ENCODE data around the gene ADAMTS16. TPM values are rescaled to one million over a fixed set of nuclear protein-coding genes. Genes with fewer than 3 reads are reported as not detected.

Gene ADAMTS16
- total RNA-seq, 1 donor from 2014 or later = 4.1 TPM

- no peak for TF ChIP-seq EZH2phosphoT487 (IDR thresholded peaks at IDR 0.05)
- no peak for TF ChIP-seq CTCF (IDR thresholded peaks at IDR 0.05)
- no peak for TF ChIP-seq EZH2 (IDR thresholded peaks at IDR 0.05)
- H3K27me3 Mint-ChIP-seq (ENCODE audit: insufficient read depth, low read depth) = peaks cover 2% of the 10 kb centered on the region
- Histone ChIP-seq H3K4me1 (no peaks in the 10 kb centered on the region), H3K79me2 (ENCODE audit: low read depth) (no peaks in the 10 kb centered on the region), H3K4me2 (no peak overlapping the region), H3K36me3 (no peaks in the 10 kb centered on the region), H2AFZ (replicated peaks) (no peak overlapping the region), H3K27ac (no peak overlapping the region), H3K4me3 (no peak overlapping the region), H4K20me1 (ENCODE audit: low read depth) (no peaks in the 10 kb centered on the region), H3K9me3 (ENCODE audit: low read depth) (no peaks in the 10 kb centered on the region), H3K27me3 (no peaks in the 10 kb centered on the region), H3K9ac (no peak overlapping the region), H3F3A (ENCODE audit: low read depth) (no peaks in the 10 kb centered on the region)
- no peak for DNase-seq (ENCODE audit: low spot score)
- H3K4me3 Mint-ChIP-seq = no peak overlapping the region
- no peaks in the 10 kb centered on the region for H3K36me3 Mint-ChIP-seq
- no peak overlapping the region for H3K27ac Mint-ChIP-seq
- no peaks in the 10 kb centered on the region for H3K9me3 Mint-ChIP-seq
- peaks cover 7% of the 10 kb centered on the region for H3K4me1 Mint-ChIP-seq
Measured at GRCh38 chr5:5219541-5219940, 79.4 kb downstream of the ADAMTS16 start.

DNA sequence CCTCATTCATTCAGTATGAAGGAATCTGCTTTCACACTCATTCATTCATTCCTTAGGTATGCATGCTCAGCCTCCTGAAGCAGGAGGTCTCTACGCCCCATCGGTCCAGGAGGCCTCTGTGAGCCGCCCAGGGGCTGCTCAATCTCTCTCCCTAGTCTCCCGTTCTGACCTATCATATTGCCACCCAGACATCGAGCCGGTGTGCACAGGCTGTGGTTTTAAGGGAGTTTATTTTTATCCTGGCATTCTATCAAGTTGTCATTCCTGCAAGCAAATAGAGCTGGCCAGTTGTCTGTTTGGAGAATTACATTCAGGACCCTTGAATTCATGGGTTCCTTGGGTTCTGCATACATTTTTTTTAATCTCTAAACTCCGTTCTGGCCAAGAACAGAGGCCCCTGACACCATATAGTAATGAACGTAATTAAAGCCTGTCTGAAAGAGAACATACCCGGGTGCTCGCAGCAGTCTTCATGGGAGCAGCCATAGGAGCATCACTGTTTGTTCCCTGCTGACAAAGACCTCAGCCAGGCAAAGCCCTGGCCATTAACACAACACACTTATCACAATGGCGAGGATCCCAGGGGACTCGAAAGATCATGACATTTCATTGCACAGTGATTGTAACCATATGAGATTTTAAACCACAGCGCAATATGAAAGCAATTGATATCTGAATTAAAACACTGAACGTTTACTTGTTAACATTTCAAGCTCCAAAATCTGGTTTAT is 80.9 kb downstream of the ADAMTS16 start:
- Mint-ChIP-seq H3K9me3 (no peaks in the 10 kb centered on the region), H3K4me1 (peaks cover 7% of the 10 kb centered on the region), H3K27ac (no peak overlapping the region), H3K4me3 (no peak overlapping the region), H3K27me3 (ENCODE audit: insufficient read depth, low read depth) (peaks cover 2% of the 10 kb centered on the region), H3K36me3 (no peaks in the 10 kb centered on the region)
- H2AFZ ChIP-seq (replicated peaks) = no peak overlapping the region
- no peak overlapping the region for H3K9ac ChIP-seq
- no peaks in the 10 kb centered on the region for H3K4me1 ChIP-seq
- no peak overlapping the region for H3K4me2 ChIP-seq
- TF ChIP-seq EZH2phosphoT487 (IDR thresholded peaks at IDR 0.05) (no peak), EZH2 (IDR thresholded peaks at IDR 0.05) (no peak), CTCF (IDR thresholded peaks at IDR 0.05) (no peak)
- H3K4me3 ChIP-seq = no peak overlapping the region
- H3K36me3 ChIP-seq = no peaks in the 10 kb centered on the region
- no peaks in the 10 kb centered on the region for H3K27me3 ChIP-seq
- H3K27ac ChIP-seq = no peak overlapping the region
- DNase-seq (ENCODE audit: low spot score) = peak; percentile 5
- no peaks in the 10 kb centered on the region for H4K20me1 ChIP-seq (ENCODE audit: low read depth)
- H3F3A ChIP-seq (ENCODE audit: low read depth) = no peaks in the 10 kb centered on the region
- H3K79me2 ChIP-seq (ENCODE audit: low read depth) = no peaks in the 10 kb centered on the region
- H3K9me3 ChIP-seq (ENCODE audit: low read depth) = no peaks in the 10 kb centered on the region

DNA sequence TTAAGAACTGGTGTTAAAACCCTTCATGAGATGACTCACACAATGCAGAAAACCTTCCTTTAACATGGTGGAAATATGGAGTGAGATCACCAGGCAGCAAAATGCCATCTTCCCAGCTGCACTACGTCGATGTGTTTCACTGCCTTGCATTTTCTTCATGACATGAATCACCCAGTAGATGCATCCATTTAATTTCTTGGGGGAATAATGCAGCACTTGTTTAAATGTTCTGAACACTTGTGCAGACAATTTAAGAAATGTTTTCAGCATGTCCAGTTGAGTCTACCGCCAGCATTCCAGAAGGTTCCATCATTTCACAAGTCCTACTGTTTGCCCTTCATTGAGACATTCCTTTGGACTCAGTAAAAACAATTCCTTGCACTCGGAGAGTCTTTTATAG is 81.6 kb downstream of the ADAMTS16 start:
- H3K36me3 ChIP-seq = no peaks in the 10 kb centered on the region
- no peak overlapping the region for H3K4me3 Mint-ChIP-seq
- no peaks in the 10 kb centered on the region for H3K79me2 ChIP-seq (ENCODE audit: low read depth)
- H3K27me3 ChIP-seq = no peaks in the 10 kb centered on the region
- H3K4me1 ChIP-seq = no peaks in the 10 kb centered on the region
- H3K9ac ChIP-seq = no peak overlapping the region
- H3K4me1 Mint-ChIP-seq = peaks cover 7% of the 10 kb centered on the region
- no peaks in the 10 kb centered on the region for H3K9me3 ChIP-seq (ENCODE audit: low read depth)
- H3K4me3 ChIP-seq = no peak overlapping the region
- no peak for DNase-seq (ENCODE audit: low spot score)
- H4K20me1 ChIP-seq (ENCODE audit: low read depth) = no peaks in the 10 kb centered on the region
- no peaks in the 10 kb centered on the region for H3K9me3 Mint-ChIP-seq
- H3K4me2 ChIP-seq = no peak overlapping the region
- H3K27ac ChIP-seq = no peak overlapping the region
- H3K27me3 Mint-ChIP-seq (ENCODE audit: insufficient read depth, low read depth) = peaks cover 2% of the 10 kb centered on the region
- TF ChIP-seq EZH2phosphoT487 (IDR thresholded peaks at IDR 0.05) = no peak
- TF ChIP-seq EZH2 (IDR thresholded peaks at IDR 0.05) = no peak
- TF ChIP-seq CTCF (IDR thresholded peaks at IDR 0.05) = no peak
- no peak overlapping the region for H3K27ac Mint-ChIP-seq
- H2AFZ ChIP-seq (replicated peaks) = no peak overlapping the region
- no peaks in the 10 kb centered on the region for H3K36me3 Mint-ChIP-seq
- no peaks in the 10 kb centered on the region for H3F3A ChIP-seq (ENCODE audit: low read depth)

Measured in neural progenitor cell (in vitro differentiated cells).